Caco-2 (cell line): ENCODE data around the gene APIP. TPM values are rescaled to one million over a fixed set of nuclear protein-coding genes. Genes with fewer than 3 reads are reported as not detected.

Experiments used
- BruUV-seq: library from RNA; stranded (reverse); fragments of 400-500 nt; replicated peaks from 2 replicates; lab custom pipeline; 2021; lab: Mats Ljungman, UMichigan
- CTCF ChIA-PET: fragments of 300-600 bp; sonication (Branson Sonifier 250); formaldehyde crosslinking; loops from one replicate; lab custom pipeline; 2022; ENCODE audit warnings: antibody characterized with exemption; lab: Charles Lee
- POLR2A ChIA-PET: fragments of 300-600 bp; sonication (Branson Sonifier 250); formaldehyde crosslinking; loops from one replicate; lab custom pipeline; 2022; ENCODE audit warnings: antibody characterized with exemption; lab: Charles Lee
- DNase-seq, 2 experiments: peaks; one replicate each; pipeline versions ENCODE4 v3.0.0 to v3.0.0-alpha.2; 2020 to 2022
- H3K27me3 ChIP-seq: replicated peaks from 2 replicates; pipeline ENCODE4 v1.6.0; 2011; ENCODE audit warnings: low read length; ENCODE audit not compliant: control insufficient read depth, insufficient read depth
- H3K36me3 ChIP-seq: 2 replicates; pipeline ENCODE4 v1.5.1; 2011; ENCODE audit warnings: low read length; ENCODE audit not compliant: control insufficient read depth, insufficient read depth
- H3K4me1 ChIP-seq: fragments of 250-450 bp; sonication (Bioruptor Pico); 2 replicates; pipeline ENCODE4 v1.5.1; 2020; ENCODE audit warnings: mild to moderate bottlenecking
- H3K4me3 ChIP-seq: 2 replicates; pipeline ENCODE4 v1.5.1; 2011; ENCODE audit warnings: low read depth, mild to moderate bottlenecking, control low read depth, low read length
- H3K9me3 ChIP-seq: fragments of 250-450 bp; sonication (Bioruptor Pico); 2 replicates; pipeline ENCODE4 v1.5.1; 2020; ENCODE audit warnings: mild to moderate bottlenecking, moderate library complexity
- H3K27ac Mint-ChIP-seq: one replicate; pipeline ENCODE4 v1.8.0; 2022; ENCODE audit warnings: mixed read lengths; ENCODE audit not compliant: unreplicated experiment
- H3K27me3 Mint-ChIP-seq: one replicate; pipeline ENCODE4 v1.8.0; 2022; ENCODE audit warnings: mixed read lengths; ENCODE audit not compliant: insufficient read depth, unreplicated experiment
- H3K36me3 Mint-ChIP-seq: one replicate; pipeline ENCODE4 v1.8.0; 2022; ENCODE audit warnings: mild to moderate bottlenecking, mixed read lengths; ENCODE audit not compliant: insufficient read depth, unreplicated experiment
- H3K4me1 Mint-ChIP-seq: one replicate; pipeline ENCODE4 v1.8.0; 2022; ENCODE audit warnings: low read depth, mixed read lengths; ENCODE audit not compliant: unreplicated experiment
- H3K4me3 Mint-ChIP-seq: one replicate; pipeline ENCODE4 v1.8.0; 2022; ENCODE audit warnings: mild to moderate bottlenecking, moderate library complexity, mixed read lengths; ENCODE audit not compliant: unreplicated experiment
- H3K9me3 Mint-ChIP-seq: one replicate; pipeline ENCODE4 v1.8.0; 2022; ENCODE audit warnings: mixed read lengths; ENCODE audit not compliant: unreplicated experiment
- intact Hi-C: fragments of 100-400 bp; cut with micrococcal nuclease; formaldehyde crosslinking; loops from one replicate; pipeline ENCODE4 v1.10.0; 2022; ENCODE audit not compliant: unreplicated experiment
- total RNA-seq: library from RNA; stranded (reverse); gene quantifications from 2 replicates; pipeline ENCODE4 v1.2.3, GENCODE V29; 2022
- TF ChIP-seq, protein P1 (sequence below), 2 experiments: fragments of 200-600 bp in 1 of 2; IDR thresholded peaks; 1 replicate in 1 of 2; 2 replicates in 1 of 2; pipeline versions ENCODE4 v1.5.1 to v1.8.0; 2011 to 2022; ENCODE audit warnings: antibody characterized with exemption in 1 of 2, control low read depth in 1 of 2, inconsistent platforms in 1 of 2, low read depth in 1 of 2, low read length in 1 of 2, mild to moderate bottlenecking in 1 of 2, moderate library complexity in 1 of 2; ENCODE audit not compliant: insufficient read depth in 1 of 2, severe bottlenecking in 1 of 2, unreplicated experiment in 1 of 2

Gene APIP
- total RNA-seq, 1 experiment from 2014 or later: 19.8 TPM

DNA sequence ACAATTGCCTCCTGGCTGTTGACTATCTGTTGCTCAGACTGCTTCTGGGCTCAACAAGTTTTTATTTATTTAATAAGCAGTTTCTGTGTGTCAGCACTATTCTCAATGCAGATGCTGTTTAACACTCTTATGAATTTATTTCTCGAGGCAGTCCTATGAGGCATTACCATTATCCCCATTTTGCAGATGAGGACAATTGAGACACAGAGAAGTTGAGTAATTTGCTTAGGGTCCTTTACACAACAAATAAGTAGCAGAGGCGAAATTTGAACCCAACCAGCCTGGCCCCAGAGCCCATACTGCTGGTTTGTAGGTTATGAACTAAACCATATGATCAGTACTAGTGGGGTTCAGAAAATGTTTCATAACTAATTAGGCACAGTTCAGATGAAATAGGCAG lies 58.7 kb downstream of the APIP start:
- no peak for DNase-seq
- TF ChIP-seq, protein P1, sequence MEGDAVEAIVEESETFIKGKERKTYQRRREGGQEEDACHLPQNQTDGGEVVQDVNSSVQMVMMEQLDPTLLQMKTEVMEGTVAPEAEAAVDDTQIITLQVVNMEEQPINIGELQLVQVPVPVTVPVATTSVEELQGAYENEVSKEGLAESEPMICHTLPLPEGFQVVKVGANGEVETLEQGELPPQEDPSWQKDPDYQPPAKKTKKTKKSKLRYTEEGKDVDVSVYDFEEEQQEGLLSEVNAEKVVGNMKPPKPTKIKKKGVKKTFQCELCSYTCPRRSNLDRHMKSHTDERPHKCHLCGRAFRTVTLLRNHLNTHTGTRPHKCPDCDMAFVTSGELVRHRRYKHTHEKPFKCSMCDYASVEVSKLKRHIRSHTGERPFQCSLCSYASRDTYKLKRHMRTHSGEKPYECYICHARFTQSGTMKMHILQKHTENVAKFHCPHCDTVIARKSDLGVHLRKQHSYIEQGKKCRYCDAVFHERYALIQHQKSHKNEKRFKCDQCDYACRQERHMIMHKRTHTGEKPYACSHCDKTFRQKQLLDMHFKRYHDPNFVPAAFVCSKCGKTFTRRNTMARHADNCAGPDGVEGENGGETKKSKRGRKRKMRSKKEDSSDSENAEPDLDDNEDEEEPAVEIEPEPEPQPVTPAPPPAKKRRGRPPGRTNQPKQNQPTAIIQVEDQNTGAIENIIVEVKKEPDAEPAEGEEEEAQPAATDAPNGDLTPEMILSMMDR (IDR thresholded peaks at IDR 0.05; ENCODE audit: insufficient read depth in 1 of 2, low read depth in 1 of 2, low read length in 1 of 2, severe bottlenecking in 1 of 2, unreplicated experiment in 1 of 2): no peak
- H3K4me3 Mint-ChIP-seq: no peak overlapping the region
- Histone ChIP-seq H3K9me3 (no peaks in the 10 kb centered on the region), H3K4me1 (0 out of 2 replicates have a peak, but pooled peaks cover 19% of the 10 kb centered on the region), H3K36me3 (no peaks in the 10 kb centered on the region), H3K4me3 (no peak overlapping the region), H3K27me3 (no peaks in the 10 kb centered on the region)
- intact Hi-C loops: no loop called here
- H3K9me3 Mint-ChIP-seq: no peaks in the 10 kb centered on the region
- BruUV-seq: no TSS peak
- no peak overlapping the region for H3K27ac Mint-ChIP-seq
- no peaks in the 10 kb centered on the region for H3K36me3 Mint-ChIP-seq
- H3K27me3 Mint-ChIP-seq: no peaks in the 10 kb centered on the region
- ChIA-PET CTCF (no interaction called here), POLR2A (no interaction called here)
- H3K4me1 Mint-ChIP-seq: peaks cover 19% of the 10 kb centered on the region

DNA sequence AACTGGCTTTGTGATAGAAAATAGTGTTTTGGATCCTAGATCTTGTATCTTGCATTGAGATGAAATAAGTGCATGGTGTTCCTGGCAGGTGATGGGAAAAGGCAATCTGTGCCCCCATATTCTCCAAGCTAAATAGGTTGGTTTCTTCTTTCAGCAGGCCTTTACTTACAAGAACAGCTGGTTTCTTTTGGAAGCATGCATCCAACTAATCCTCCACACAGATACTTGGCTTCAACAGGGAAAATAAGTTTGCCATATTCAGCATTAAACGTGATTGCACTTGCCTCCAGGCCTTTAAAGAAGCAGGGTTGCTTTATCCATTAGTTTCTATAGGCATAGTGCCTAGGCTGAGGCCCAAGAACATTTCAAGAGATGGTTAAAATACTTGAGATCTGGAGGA lies 59.9 kb downstream of the APIP start:
- CTCF ChIA-PET: no interaction called here
- no TSS peak for BruUV-seq

DNA sequence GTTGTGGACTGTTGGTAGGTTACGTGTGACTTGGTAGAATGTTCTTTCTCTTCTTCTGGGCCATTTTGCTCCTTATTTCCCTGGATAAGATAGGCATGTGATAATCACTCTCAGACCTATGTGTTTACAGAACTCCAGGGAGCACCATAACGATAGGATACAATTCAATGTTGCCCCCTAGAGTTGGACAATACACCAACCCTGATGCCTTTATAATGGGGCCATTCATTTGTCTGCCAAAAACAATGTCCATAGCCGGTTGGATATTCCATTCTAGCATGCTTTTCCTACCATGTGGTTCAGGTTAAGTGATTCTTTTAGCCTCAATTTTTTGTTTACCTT lies 60.5 kb downstream of the APIP start:
- Histone ChIP-seq H3K27me3 (no peaks in the 10 kb centered on the region), H3K36me3 (no peaks in the 10 kb centered on the region), H3K4me3 (no peak overlapping the region), H3K4me1 (peaks cover 25% of the 10 kb centered on the region), H3K9me3 (no peaks in the 10 kb centered on the region)
- CTCF ChIA-PET: no interaction called here
- BruUV-seq: no TSS peak
- no peaks in the 10 kb centered on the region for H3K27me3 Mint-ChIP-seq
- TF ChIP-seq, protein P1 (IDR thresholded peaks at IDR 0.05; ENCODE audit: insufficient read depth in 1 of 2, low read depth in 1 of 2, low read length in 1 of 2, severe bottlenecking in 1 of 2, unreplicated experiment in 1 of 2): no peak
- H3K27ac Mint-ChIP-seq: no peak overlapping the region
- no peaks in the 10 kb centered on the region for H3K36me3 Mint-ChIP-seq
- H3K9me3 Mint-ChIP-seq: no peaks in the 10 kb centered on the region
- POLR2A ChIA-PET: no interaction called here
- H3K4me3 Mint-ChIP-seq: no peak overlapping the region
- DNase-seq: no peak
- peaks cover 19% of the 10 kb centered on the region for H3K4me1 Mint-ChIP-seq
- intact Hi-C loops: no loop called here

More for the DNA sequence above, 59.9 kb downstream of the APIP start:
- no peak overlapping the region for H3K27ac Mint-ChIP-seq
- TF ChIP-seq, protein P1 (IDR thresholded peaks at IDR 0.05; ENCODE audit: insufficient read depth in 1 of 2, low read depth in 1 of 2, low read length in 1 of 2, severe bottlenecking in 1 of 2, unreplicated experiment in 1 of 2): no peak
- H3K4me1 Mint-ChIP-seq: peaks cover 19% of the 10 kb centered on the region
- H3K27me3 ChIP-seq: no peaks in the 10 kb centered on the region
- POLR2A ChIA-PET: no interaction called here
- DNase-seq: no peak
- no peaks in the 10 kb centered on the region for H3K27me3 Mint-ChIP-seq
- intact Hi-C loops: no loop called here
- H3K4me3 ChIP-seq: no peak overlapping the region
- peaks cover 20% of the 10 kb centered on the region; the same call in 1 of the 2 replicates for H3K4me1 ChIP-seq
- H3K36me3 ChIP-seq: no peaks in the 10 kb centered on the region
- H3K9me3 ChIP-seq: no peaks in the 10 kb centered on the region
- no peaks in the 10 kb centered on the region for H3K36me3 Mint-ChIP-seq
- H3K9me3 Mint-ChIP-seq: no peaks in the 10 kb centered on the region
- H3K4me3 Mint-ChIP-seq: no peak overlapping the region
